SHP77 treated with DMSO at 0.1 percent for 48 hours (cell line): ENCODE results near the gene REG1B.

ENCODE experiments used
- DNase-seq: peaks from one replicate; lab custom pipeline; 2025; lab: John Stamatoyannopoulos, UW

The REG1B gene, protein sequence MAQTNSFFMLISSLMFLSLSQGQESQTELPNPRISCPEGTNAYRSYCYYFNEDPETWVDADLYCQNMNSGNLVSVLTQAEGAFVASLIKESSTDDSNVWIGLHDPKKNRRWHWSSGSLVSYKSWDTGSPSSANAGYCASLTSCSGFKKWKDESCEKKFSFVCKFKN

DNA sequence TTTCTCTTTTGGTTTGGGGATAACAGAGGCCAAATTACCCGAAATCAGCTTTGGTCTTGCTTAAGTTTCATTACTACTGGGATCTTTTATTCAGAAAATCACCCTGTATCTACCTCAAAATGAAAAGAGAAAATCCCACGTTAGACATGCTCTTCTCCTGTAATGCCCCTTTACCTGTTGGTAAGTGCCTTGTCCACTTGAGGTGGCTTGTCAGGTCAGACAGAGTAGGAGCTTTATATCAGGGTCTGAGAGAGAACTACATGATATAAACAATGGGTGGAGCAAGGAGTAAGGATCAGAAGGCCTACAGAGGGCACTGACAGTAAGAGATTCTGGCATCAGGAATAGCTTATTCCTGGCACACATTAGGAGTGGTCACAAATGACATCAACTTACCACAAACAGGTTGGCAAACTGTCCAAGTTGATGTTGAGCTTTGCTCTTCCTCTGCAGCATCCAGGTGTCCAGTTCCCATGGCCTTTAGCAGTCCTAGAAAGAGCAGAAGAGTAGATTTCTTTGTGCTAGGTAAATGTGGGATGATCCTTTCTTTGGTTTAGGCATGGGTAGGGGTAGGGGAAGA lies at the start of gene REG1B:
Gene REG1B (minus strand): TSS at position 209 of the 580 bp plus-strand sequence. CDS start 381 bp downstream, outside the sequence.
- DNase-seq, result no peak

DNA sequence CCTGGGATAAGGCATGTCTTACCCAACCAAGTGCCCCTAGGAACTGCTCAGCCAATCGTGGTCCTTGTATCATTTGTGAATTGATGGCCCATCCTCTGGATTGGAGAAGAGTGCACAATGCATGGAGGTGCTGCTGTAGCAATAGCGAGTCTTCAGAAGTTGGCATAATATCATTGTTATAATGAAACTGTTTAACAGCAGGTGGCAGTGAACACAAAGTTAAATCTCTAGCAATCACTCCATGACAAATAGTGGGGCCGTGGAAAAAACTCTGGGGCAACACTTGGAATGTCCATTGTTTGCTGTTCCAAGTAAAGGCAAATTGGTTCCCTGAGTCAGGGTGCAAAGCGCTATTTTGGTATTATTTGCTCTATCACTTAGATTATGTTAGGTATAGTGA lies 43.9 kb upstream of the REG1B start:
- DNase-seq, result no peak

DNA sequence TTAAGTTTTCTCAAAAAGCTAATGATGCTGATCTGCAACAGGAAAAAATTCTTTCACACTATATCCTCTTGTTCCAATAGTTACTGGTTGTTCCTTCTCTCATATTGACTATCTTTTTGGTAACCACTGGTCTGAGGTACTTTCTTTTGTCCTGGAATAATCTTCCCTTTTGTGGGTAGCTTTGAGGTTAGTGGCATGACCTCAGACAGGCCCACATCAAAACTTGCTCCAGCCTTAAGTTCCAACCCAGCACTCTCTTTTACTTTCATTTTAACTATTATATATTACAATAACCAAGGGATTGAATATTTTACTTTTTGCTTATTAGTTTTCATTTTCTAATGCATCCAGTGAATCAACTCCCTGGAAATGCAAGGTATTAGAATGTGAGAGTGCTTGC lies 42.0 kb upstream of the REG1B start:
- DNase-seq, result no peak

DNA sequence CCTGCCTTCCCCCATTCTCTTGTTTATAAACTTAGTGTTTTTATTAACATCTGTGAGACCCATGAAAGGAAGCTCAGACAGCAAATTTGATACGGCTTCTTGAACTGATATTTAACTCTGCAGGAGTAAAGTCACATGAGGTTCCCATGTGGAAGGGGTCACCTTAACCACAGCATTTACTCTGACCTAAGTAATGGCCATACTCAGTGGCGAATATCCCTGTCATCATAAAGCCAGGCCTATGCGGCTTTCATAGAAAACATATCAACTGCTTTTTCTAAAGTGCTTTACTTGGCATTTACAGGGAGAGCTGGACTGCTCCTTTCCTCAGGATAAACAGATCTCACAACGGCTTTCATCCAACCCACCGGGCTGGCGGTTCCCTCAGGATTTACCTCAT lies 41.5 kb upstream of the REG1B start:
- no peak for DNase-seq

DNA sequence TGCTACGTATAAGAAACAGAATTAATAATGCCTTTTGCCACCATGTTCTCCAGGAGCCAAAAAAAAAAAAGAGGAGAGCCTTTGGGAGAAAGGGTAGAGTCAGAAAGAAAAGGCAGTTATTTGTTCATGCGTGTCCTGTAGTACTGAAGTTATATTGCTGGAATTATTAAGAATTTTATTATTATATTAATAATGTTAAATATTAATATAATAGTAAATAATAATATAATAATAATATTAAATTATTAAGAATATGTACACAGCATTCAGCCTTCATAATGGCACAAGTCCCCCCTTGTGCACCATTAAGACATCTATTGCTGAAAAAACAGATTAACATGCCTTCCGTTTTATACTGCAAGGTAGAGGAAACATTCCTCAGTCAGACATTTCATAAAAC lies 40.6 kb upstream of the REG1B start:
- no peak for DNase-seq

DNA sequence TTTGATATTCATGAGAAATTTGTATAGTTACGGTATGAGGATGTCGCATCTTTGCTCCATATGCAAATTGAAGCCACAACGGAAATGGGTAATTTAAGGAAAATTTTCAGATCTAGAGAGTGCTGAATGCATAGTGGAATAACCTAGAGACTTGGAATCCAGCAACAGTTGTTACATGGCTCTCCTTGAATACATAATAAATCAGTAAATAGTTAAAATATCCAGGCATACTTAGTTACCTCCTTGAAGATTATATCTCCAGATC lies 37.9 kb upstream of the REG1B start:
- no peak for DNase-seq

DNA sequence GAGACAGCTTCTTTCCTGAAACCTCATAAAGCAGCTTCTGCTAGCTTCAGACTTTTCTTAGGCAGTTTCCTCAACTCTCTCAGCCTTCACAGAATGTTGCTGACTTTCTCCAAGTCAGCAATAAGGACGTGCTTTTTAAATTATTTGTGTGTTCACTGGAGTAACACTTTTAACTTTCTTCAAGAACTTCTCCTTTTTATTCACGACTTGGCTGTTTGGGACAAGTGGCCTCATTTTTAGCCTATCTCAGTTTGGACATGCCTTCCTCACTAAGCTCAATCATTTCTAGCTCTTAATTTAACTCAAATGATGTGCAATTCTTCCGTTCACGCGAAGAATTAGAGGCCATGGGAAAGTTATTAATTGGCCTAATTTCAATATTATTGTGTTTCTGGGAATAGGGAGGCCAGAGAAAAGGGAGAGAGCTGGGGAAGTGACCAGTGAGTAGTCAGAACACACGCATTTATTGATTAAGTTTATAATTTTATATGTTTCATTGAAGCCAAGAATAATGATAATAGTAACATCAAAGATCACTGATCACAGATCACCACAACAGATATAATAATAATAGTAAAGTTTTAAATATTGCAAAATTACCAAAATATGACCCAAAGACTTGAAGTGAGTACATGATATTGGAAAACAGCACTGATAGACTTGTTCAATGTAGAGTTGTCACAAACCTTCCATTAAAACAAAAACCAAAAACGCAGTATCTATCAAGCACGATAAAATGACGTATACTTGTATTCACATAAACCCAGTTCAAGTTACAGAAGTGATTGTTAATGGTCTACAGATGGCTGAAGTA lies 37.3 kb upstream of the REG1B start:
- no peak for DNase-seq

DNA sequence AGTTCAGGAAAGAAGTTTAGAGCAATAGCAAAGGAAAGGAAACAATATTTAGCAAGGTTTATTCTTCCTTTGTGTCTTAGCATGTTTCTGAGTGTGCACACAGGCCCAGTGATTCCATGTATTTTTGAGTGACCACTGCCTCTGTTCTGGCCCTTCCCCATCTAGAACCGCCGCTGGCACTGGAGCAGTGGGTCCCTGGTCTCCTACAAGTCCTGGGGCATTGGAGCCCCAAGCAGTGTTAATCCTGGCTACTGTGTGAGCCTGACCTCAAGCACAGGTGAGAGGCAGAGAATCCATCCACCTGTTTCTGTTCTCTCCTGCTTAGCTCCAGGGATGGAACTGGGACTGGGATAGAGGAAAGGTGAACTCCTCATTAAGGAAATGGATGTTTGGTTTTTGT lies 34.9 kb upstream of the REG1B start:
- DNase-seq, result no peak

DNA sequence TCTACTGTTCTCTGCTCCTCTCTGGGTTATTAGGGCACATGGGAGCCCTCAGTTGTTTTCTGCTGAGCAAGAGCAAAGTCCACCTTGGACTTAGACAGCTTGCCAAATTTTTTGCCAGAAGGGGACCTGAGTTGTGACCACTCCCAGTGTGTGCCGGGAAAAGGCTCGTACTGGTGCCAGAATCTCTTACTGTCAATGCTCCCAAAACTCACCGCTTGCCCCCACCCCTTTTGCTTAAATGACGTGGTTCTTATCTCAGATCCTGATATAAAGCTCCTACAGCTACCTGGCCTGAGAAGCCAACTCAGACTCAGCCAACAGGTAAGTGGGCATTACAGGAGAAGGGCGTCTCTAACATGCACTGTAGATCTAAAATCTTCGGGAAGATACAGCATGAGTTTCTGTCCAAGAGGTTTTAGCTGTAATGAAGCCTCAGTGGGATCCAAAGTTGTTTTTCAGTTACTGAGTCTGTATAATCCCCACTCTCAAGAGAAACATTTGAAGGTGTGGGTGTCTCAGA lies 32.5 kb upstream of the REG1B start, which contains the start of gene REG1A:
Gene REG1A (plus strand): TSS at position 295 of the 520 bp plus-strand sequence. CDS start 374 bp downstream, outside the sequence.
- no peak for DNase-seq

DNA sequence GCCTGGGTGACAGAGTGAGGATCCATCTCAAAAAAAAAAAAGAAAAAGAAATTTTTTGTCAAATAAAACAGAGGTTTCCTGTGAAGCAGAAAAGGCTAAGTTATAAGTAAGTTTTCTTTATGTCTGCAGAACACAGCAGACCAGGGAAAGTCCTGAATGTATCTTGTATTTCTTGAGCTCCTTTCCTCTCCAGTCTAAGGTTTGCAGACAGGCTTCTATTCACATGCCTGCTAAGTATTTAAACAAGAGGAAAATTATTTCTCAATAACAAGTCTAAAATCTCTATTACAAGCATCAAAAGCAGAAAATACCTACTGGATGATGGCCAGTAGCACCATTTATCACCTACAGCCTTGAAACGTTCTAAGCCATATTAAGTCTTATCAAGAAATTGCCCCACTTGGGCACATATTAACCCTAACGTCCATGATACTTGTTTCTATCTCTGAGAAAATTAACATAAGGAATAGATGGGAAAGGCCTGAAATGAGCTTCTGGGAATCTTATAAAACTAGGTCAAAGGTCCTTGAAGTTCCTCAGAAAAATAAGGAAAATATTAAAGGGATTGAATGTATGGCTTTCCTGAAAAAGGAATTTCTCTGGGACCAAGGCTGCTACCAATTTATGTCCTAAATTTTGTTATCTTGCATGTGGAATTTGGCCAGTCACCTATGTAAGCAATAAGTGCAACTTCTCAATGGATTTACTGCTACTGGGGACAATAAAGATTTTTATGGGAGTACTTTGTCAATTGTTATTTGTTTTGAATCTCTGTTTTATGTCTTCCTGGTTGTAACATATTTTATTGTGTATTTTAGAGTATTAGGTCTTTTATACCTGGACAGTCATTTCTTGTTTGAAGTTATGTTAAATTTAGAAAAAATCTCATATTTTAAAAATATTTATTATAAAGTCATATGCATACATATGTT lies 29.5 kb upstream of the REG1B start:
- no peak for DNase-seq

DNA sequence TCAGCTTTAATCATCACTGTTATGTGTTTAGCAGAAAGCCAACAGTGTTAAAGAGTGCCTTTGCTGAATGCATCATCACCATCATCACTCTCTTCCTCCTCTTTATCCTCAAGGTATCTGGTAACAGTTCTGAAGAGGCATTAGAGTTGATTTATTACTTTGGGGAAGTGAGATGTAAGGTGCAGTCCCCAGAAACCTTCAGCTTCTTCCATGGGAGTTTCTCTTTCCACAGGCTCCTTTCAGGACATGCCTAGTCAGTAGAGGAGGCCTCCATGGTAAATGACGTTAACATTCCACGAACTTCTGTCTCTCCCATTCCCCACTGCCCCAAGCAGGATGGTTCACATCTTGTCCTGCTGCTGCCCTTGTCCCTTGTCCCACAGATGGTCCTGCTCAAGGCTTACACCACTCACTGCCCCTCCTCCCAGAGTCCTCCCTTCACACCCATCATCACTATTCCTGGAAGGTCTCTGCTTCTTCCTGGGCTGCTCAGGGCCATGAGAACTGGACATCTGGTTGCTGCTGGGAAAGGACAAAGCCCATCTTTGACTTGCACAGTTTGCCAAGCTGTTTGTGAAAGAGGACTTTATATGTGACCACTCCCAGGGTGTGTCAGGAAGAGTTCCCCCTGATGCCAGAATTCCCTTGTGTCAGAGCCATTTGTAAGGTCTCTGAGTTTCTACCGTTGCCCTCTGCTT lies 27.2 kb upstream of the REG1B start:
- no peak for DNase-seq

DNA sequence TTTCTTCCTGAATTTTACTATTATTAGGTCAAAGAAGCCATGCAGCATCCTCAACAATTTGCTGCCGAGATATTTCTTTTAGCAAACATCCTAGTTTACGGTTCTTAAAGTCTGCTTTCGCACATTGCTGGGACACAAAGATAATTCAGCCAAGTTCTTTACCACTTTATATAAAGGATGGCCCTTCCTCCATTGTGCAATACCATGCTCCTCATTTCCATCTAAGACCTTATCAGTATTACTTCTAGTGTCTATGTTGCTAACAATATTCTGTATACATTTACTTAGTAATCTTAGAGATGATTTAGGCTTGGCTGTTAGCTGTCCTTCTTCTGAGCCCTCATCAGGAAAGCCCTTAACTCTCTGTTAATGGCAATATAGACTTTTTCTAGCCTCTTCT lies 24.5 kb upstream of the REG1B start:
- DNase-seq, result no peak

DNA sequence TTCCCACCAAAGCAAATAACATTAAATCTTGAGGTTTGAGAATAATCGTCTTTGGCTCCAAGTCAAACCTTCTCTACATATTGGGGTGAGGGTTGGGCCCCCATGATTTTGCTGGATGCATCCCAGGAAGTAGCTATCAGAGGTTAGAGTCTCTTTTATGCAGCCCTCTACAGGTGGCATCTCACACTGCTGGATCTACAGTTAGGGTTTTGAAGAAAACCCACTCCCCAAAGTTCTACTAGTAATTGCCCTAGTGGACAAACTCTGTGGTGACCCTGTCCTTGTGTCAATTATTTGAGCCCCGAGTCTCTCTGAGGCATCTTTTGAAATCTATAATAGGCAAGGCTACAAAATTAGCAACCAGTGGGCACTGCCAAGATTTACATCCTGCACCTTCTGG lies 17.5 kb upstream of the REG1B start:
- DNase-seq, result no peak

DNA sequence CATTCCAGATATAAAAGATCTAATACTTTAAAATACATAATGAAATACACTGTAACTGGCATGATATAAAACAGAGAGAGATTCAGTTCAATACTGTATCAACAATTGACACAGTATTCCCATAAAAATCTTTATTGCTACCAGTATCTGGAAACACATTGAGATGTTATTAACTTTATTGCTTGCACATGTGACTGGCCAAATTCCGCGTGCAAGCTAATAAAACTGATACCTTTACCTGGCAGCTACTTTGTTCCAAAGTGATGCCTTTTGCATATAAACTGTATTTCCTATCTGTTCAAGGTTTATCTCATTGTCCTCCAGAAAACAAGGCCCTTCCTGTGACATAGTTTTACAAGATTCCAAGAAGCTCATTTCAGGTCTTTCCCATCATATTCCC lies 15.4 kb upstream of the REG1B start:
- no peak for DNase-seq

DNA sequence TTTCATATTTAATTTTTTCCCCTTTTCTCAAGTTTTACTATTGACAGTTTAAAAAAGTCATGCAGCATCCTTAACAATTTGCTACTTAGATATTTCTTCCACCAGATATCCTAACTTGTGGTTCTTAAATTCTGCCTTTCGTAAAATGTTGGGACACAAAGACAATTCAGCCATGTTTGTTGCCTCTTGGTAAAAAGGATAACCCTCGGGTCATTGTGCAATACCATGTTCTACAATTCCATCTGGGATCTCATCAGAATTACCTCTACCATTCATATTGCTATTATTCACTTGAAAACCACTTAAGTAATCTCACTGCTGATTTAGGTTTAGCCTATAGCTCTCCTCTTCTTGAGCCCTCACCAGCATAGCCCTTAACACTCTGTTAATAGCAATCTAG lies 13.2 kb upstream of the REG1B start:
- DNase-seq, result no peak

DNA sequence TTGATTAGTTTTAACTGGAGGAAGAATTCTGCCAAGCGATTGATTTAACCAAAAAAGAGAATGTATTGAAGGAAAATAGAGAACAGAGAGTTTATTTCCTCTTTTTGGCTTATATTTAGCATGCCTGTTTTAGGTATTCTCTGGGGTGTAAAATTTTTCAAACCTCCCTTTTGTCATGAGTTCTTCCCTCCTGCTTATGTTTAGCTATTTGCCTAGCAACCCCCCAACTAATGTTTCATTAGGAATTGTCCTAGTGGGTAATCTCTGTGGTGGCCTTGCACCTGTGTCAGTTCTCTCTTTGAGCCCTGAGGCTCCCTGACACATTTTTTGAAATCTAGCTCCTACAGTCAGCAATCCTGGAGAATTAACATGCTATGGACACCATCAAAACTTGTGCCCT lies 12.5 kb upstream of the REG1B start:
- no peak for DNase-seq

DNA sequence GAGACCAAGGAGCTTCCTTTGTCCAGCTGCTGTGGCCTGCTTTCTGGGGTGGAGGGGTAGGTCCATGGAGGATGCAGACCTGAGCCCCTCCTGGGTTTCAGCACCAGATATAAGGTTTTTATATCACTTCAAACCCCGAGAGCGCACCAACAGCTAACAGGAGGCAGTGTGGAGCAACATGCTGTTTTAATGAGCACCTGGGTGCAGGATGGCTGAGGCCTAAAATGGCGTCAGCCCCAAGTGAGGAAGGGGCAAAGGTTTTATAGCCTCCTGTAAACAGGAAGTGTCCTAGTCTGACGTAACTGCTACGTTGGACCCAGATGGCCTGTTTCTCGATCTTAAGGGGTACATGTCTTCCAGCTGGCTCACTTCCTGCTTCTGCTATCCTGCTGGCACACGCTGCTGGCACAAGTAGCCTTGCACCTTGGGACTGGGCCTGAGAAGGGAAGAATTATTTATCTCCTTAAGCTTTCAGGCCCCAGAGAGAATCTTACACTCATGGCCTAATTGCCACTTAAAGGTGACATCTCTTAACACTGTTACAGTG lies 11.4 kb upstream of the REG1B start:
- no peak for DNase-seq

DNA sequence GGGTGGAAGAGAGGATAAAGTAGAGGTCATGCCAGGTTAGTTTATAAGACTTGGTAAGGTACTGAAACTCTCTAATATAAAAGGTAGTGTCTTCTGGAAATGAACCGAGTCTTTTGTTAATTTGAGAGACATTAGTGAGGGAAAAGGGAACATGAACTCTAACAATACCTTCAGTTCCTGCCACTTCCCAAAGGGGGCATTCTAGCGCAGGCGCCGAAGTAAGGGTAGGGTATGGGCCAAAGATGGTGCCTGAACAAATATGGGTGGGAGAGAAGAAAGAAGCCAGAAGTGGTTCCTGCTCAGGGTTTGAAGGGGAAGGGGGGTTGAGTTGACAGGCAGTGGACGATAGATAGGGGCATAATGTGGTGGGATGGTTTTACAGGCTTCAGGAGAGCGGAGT lies 10.1 kb upstream of the REG1B start:
- DNase-seq, result no peak

DNA sequence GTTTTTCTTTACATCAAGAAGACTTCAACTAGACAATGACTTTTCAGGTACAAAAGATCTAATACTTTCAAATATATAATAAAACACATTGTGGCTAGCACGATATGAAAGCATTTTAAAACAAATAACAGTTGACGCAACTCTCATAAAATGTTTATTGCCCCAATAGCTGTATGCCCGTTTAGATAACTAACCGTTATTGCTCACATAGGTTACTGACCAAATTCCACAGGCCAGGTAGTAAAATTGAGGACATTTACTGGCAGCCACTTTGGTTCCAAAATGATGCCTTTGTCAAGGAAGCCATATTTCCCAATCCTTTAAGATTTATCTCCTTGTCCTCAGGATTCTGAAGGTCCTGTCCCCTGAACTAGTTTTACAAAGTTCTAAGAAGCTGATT lies 2.9 kb upstream of the REG1B start:
- no peak for DNase-seq

DNA sequence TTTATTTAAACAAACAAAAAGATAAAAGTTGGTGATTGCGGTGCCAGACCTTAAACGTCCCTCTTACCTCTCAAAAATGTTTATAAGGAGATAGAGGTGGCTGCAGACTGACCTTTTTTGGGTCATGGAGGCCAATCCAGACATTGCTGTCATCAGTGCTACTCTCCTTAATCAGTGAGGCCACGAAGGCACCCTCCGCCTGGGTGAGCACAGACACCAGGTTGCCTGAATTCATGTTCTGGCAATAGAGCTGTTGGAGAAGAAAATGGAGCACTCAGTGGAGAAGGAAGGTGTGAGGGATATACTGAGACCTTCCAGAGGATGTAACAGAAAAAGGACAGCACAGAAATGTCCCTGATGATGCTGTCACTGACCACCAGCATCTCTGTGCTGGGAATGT lies 1.5 kb downstream of the REG1B start:
- no peak for DNase-seq

DNA sequence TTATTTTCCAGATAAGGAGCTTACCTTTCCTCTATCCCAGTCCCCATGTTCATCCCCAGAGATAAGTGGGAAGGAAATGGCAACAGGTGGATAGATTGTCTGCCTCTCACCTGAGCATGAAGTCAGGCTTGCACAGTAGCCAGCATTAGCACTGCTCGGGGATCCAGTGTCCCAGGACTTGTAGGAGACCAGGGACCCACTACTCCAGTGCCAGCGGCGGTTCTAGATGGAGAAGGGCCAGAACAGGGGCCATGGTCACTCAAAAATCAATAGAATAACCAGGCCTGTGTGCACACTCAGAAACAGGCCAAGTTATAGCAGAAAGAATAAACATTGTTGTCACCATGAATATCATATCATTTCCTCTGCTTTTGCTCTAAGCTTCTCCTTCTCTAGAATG lies 2.4 kb downstream of the REG1B start:
- DNase-seq, result no peak
